ENCODE results near the gene MMP13. TPM values are rescaled to one million over a fixed set of nuclear protein-coding genes. Genes with fewer than 3 reads are reported as not detected.

The MMP13 gene
- total RNA-seq, 4 donors from 2014 or later, result 2.7 TPM; not detected in 3

DNA sequence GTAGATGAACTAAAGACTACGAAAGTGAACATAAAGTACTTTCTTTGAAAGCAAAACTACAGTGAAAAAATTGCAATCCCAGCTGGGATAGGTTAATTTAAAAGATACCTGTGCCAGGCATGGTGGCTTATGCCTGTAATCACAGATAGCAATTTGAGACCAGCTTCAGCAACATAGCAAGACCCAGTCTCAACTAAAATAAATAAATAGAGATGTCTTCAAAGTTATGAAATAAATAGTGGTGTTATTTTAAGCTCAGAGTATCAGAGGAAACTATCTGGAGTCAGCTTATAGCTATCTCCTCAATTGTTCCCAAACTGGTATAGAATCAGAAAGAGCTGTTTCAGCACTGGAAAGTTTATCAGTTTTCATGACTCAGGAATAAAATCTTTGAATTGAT, 17.3 kb upstream of the MMP13 start:
- WGBS, 2 donors, result 84 to 91% methylated on average over 1 of the region's 1 CpG
- TF ChIP-seq POLR2A (IDR thresholded peaks at IDR 0.05), result no peak
- no peak for TF ChIP-seq CTCF (IDR thresholded peaks at IDR 0.05)
- DNase-seq (ENCODE audit: low spot score in 2 of 2), result no peak
- intact Hi-C loops (cut with DNase I; ENCODE audit: low total_unique reads), result no loop called here
- H3K4me3 ChIP-seq (ENCODE audit: low read depth, poor library complexity, severe bottlenecking), result no peak overlapping the region

DNA sequence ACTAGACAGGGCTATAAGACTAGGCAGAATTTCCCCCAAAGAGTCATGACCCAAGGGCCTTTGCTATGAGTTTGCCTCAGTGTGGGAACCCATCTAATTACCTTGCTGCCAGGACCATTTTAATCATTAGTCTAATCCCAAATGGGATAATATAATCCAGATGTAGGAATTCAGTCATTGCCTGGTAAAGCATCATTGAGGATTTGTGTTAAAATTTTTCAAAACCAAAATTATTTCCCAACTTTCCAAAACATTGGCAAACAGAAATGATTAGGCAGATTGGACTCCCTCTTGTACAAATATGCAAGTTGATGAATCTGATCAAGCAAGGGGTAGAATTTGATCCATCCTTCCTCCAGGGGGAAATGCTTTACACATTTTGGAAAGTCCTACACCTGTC, 16.2 kb upstream of the MMP13 start:
- H3K4me3 ChIP-seq (ENCODE audit: low read depth, poor library complexity, severe bottlenecking), result no peak overlapping the region
- DNase-seq (ENCODE audit: low spot score in 2 of 2), result no peak
- TF ChIP-seq CTCF (IDR thresholded peaks at IDR 0.05) (no peak), POLR2A (IDR thresholded peaks at IDR 0.05) (no peak)
- intact Hi-C loops (cut with DNase I; ENCODE audit: low total_unique reads), result no loop called here

DNA sequence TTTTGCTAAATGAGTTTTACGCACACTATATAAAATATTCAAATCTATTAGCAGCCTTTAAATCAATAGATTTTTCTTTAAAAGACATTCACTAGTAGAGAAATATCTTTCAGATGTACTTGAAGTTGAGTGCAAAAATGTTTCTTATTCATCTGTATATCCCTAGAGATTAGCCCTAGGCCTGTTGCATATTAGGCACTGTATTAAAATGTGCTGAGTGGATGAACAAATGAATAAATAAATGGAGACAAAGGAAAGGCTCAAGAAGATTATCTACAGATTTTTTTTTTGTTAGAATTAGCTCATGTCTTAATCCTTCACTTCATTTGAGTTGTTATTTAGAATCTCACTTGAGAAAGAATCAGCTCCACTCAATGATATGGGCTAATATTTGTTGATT, 12.0 kb upstream of the MMP13 start:
- no peak for DNase-seq (ENCODE audit: low spot score in 2 of 2)
- intact Hi-C loops (cut with DNase I; ENCODE audit: low total_unique reads), result no loop called here
- no peak overlapping the region for H3K4me3 ChIP-seq (ENCODE audit: low read depth, poor library complexity, severe bottlenecking)
- WGBS, 2 donors, result 74 to 84% methylated on average over 1 of the region's 1 CpG
- no peak for TF ChIP-seq CTCF (IDR thresholded peaks at IDR 0.05)
- no peak for TF ChIP-seq POLR2A (IDR thresholded peaks at IDR 0.05)

DNA sequence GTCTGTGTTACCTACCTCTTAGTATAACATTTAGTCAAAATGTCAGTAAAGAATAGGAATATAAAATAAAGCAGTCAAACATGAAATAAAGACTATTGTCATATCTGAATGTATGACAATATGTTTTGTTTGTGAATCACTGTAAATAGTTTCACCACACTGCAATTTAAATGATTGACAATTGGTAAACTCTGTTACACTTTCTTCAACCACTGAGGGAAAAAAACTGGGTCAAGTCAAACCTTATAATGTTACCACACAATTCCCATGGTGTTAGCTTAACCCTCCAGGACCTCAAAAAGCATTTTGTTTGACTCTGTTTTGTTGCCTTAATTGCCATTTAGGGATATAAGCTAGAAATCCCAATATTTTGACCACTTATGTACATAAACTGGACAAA, 10.5 kb upstream of the MMP13 start:
- intact Hi-C loops (cut with DNase I; ENCODE audit: low total_unique reads), result no loop called here
- no peak for DNase-seq (ENCODE audit: low spot score in 2 of 2)
- no peak for TF ChIP-seq POLR2A (IDR thresholded peaks at IDR 0.05)
- no peak for TF ChIP-seq CTCF (IDR thresholded peaks at IDR 0.05)
- H3K4me3 ChIP-seq (ENCODE audit: low read depth, poor library complexity, severe bottlenecking), result no peak overlapping the region

DNA sequence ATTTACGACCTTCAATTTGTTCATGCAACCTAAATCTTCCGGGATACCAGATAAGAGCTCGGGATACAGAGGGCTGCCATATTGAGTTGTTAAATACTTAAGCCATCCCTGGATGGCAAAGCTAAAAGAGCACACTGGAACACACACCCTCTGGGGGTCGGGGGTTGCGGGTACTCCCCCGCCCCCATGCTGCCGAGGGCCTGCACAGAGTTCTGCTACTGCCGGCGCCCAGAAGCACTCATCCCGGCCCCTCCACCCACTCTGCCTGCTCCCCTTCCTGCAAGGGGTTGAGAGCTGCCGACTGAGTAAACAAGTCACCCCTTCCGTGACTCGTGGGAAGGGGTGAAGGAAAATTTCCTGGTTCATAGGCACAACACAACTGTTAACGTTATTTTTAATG, 9.3 kb upstream of the MMP13 start:
- H3K4me3 ChIP-seq (ENCODE audit: low read depth, poor library complexity, severe bottlenecking), result no peak overlapping the region
- no peak for DNase-seq (ENCODE audit: low spot score in 2 of 2)
- TF ChIP-seq CTCF (IDR thresholded peaks at IDR 0.05) (no peak), POLR2A (IDR thresholded peaks at IDR 0.05) (no peak)
- 73 to 75% methylated on average over 14 of the region's 14 CpGs for WGBS, 2 donors
- intact Hi-C loops (cut with DNase I; ENCODE audit: low total_unique reads), result no loop called here

DNA sequence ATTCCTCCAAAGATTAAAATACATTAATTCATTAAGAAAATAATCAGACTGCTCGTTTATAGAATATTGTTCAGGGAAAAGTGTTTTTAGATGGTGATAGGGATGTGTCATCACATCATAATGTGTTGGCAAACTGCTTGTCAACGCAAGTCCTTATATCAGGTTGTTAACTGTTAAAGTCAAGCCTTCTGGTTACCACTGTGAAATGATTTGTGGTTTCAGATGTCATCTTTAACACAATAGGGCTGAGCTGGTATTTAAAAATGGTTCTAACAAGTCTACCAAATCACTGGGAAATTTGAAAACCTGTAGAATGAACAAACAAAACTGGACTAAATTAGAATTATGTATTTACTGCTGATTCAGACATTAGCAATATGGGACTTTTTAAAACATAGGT, 2.4 kb upstream of the MMP13 start:
- DNase-seq (ENCODE audit: low spot score in 2 of 2), result no peak
- WGBS, 2 donors, result 46 to 52% methylated on average over 2 of the region's 2 CpGs
- intact Hi-C loops (cut with DNase I; ENCODE audit: low total_unique reads), result no loop called here
- TF ChIP-seq CTCF (IDR thresholded peaks at IDR 0.05) (no peak), POLR2A (IDR thresholded peaks at IDR 0.05) (no peak)
- no peak overlapping the region for H3K4me3 ChIP-seq (ENCODE audit: low read depth, poor library complexity, severe bottlenecking)
